H9 (cell line): ENCODE results near the gene ZNF383. TPM values are rescaled to one million over a fixed set of nuclear protein-coding genes. Genes with fewer than 3 reads are reported as not detected.
"Not testable (repeated sequence)": the region's sequence is repeated elsewhere in the genome, so short reads cannot be mapped to it uniquely, and the experiment has no call there.

Experiments used
- DNase-seq: peaks from one replicate; pipeline ENCODE4 v3.0.0-alpha.2; 2017
- H2AFZ ChIP-seq: one replicate; pipeline ENCODE4 v1.6.1; 2013; ENCODE audit warnings: mild to moderate bottlenecking, low read length, control low read depth, moderate library complexity
- H2AK5ac ChIP-seq: 2 replicates; pipeline ENCODE4 v1.6.1; 2013; ENCODE audit warnings: low read length, control low read depth, mixed read lengths; ENCODE audit not compliant: insufficient read length
- H2BK120ac ChIP-seq: one replicate; pipeline ENCODE4 v1.6.1; 2013; ENCODE audit warnings: low read depth, mild to moderate bottlenecking, low read length, control low read depth, inconsistent platforms; ENCODE audit not compliant: poor library complexity, severe bottlenecking
- H2BK12ac ChIP-seq: 2 replicates; pipeline ENCODE4 v1.6.1; 2013; ENCODE audit warnings: low read length, control low read depth, mixed read lengths, low read depth; ENCODE audit not compliant: insufficient read length
- H2BK15ac ChIP-seq: 2 replicates; pipeline ENCODE4 v1.6.1; 2013; ENCODE audit warnings: low read depth, low read length, control low read depth
- H2BK20ac ChIP-seq: one replicate; pipeline ENCODE4 v1.6.1; 2013; ENCODE audit warnings: low read depth, mild to moderate bottlenecking, low read length, control low read depth, inconsistent platforms; ENCODE audit not compliant: poor library complexity, severe bottlenecking
- H2BK5ac ChIP-seq: 2 replicates; pipeline ENCODE4 v1.6.1; 2013; ENCODE audit warnings: low read length, control low read depth, mixed read lengths; ENCODE audit not compliant: insufficient read length
- H3K14ac ChIP-seq: 2 replicates; pipeline ENCODE4 v1.6.1; 2013; ENCODE audit warnings: low read length, control low read depth; ENCODE audit not compliant: insufficient read depth
- H3K18ac ChIP-seq: 2 replicates; pipeline ENCODE4 v1.6.1; 2013; ENCODE audit warnings: low read depth, mild to moderate bottlenecking, mixed read lengths, low read length, control low read depth; ENCODE audit not compliant: insufficient read length
- H3K23ac ChIP-seq: 2 replicates; pipeline ENCODE4 v1.6.1; 2013; ENCODE audit warnings: low read length, control low read depth, mixed read lengths, low read depth; ENCODE audit not compliant: insufficient read length
- H3K23me2 ChIP-seq: 2 replicates; pipeline ENCODE4 v1.6.1; 2013; ENCODE audit warnings: low read depth, mild to moderate bottlenecking, mixed read lengths, low read length, control low read depth; ENCODE audit not compliant: insufficient read length, poor library complexity, severe bottlenecking
- H3K27ac ChIP-seq: 2 replicates; pipeline ENCODE4 v1.5.1; 2013; ENCODE audit warnings: low read length, control low read depth, mixed read lengths, low read depth; ENCODE audit not compliant: insufficient read length
- H3K27me3 ChIP-seq: 2 replicates; pipeline ENCODE4 v1.6.1; 2013; ENCODE audit warnings: low read length, control low read depth, inconsistent platforms; ENCODE audit not compliant: insufficient read depth
- H3K4ac ChIP-seq: 2 replicates; pipeline ENCODE4 v1.6.1; 2013; ENCODE audit warnings: low read depth, mild to moderate bottlenecking, control low read depth, inconsistent platforms, low read length, moderate library complexity
- H3K4me1 ChIP-seq: 2 replicates; pipeline ENCODE4 v1.6.1; 2013; ENCODE audit warnings: low read length, control low read depth, inconsistent platforms; ENCODE audit not compliant: insufficient read depth
- H3K4me2 ChIP-seq: 2 replicates; pipeline ENCODE4 v1.6.1; 2013; ENCODE audit warnings: low read length, control low read depth, mixed read lengths; ENCODE audit not compliant: insufficient read length, insufficient read depth
- H3K56ac ChIP-seq: 2 replicates; pipeline ENCODE4 v1.6.1; 2013; ENCODE audit warnings: low read depth, mild to moderate bottlenecking, mixed read lengths, low read length, control low read depth; ENCODE audit not compliant: insufficient read length
- H3K79me1 ChIP-seq: 2 replicates; pipeline ENCODE4 v1.6.1; 2013; ENCODE audit warnings: low read depth, mild to moderate bottlenecking, moderate library complexity, low read length, control low read depth, inconsistent platforms; ENCODE audit not compliant: insufficient read depth, poor library complexity, severe bottlenecking
- H3K79me2 ChIP-seq: 2 replicates; pipeline ENCODE4 v1.6.1; 2013; ENCODE audit warnings: low read length, control low read depth, inconsistent platforms; ENCODE audit not compliant: insufficient read depth
- H3K9ac ChIP-seq: 2 replicates; pipeline ENCODE4 v1.6.1; 2013; ENCODE audit warnings: low read length, control low read depth, mixed read lengths; ENCODE audit not compliant: insufficient read length; ENCODE audit errors: extremely low read depth
- H3K9me3 ChIP-seq: one replicate; pipeline ENCODE4 v1.6.1; 2013; ENCODE audit warnings: low read depth, low read length, inconsistent platforms; ENCODE audit not compliant: control insufficient read depth
- H3T11ph ChIP-seq: one replicate; pipeline ENCODE4 v1.6.1; 2013; ENCODE audit warnings: mild to moderate bottlenecking, low read length, control low read depth, inconsistent platforms
- H4K20me1 ChIP-seq: one replicate; pipeline ENCODE4 v1.6.1; 2013; ENCODE audit not compliant: control insufficient read depth, insufficient read length, insufficient read depth
- H4K5ac ChIP-seq: 2 replicates; pipeline ENCODE4 v1.6.1; 2013; ENCODE audit warnings: low read depth, mild to moderate bottlenecking, mixed read lengths, low read length, control low read depth; ENCODE audit not compliant: insufficient read length
- H4K8ac ChIP-seq: replicated peaks from 2 replicates; pipeline ENCODE4 v1.6.1; 2013; ENCODE audit warnings: low read length, control low read depth, mixed read lengths, low read depth; ENCODE audit not compliant: insufficient read length
- H4K91ac ChIP-seq: 2 replicates; pipeline ENCODE4 v1.6.1; 2013; ENCODE audit warnings: low read depth, mild to moderate bottlenecking, moderate library complexity, mixed read lengths, low read length, control low read depth; ENCODE audit not compliant: insufficient read length
- H3K27ac Mint-ChIP-seq, 3 experiments: 2 replicates in 2 of 3; 3 replicates in 1 of 3; pipeline ENCODE4 v1.8.0; 2020 to 2021; ENCODE audit warnings: mixed read lengths in 3 of 3, mild to moderate bottlenecking in 1 of 3, moderate library complexity in 1 of 3
- H3K27me3 Mint-ChIP-seq: 2 replicates; pipeline ENCODE4 v1.8.0; 2021; ENCODE audit warnings: low read depth, mild to moderate bottlenecking, moderate library complexity, mixed read lengths
- H3K36me3 Mint-ChIP-seq, 3 experiments: 2 replicates in 2 of 3; 3 replicates in 1 of 3; pipeline ENCODE4 v1.8.0; 2020 to 2021; ENCODE audit warnings: low read depth in 3 of 3, mixed read lengths in 3 of 3; ENCODE audit not compliant: insufficient read depth in 1 of 3
- H3K4me1 Mint-ChIP-seq, 2 experiments: 2 replicates each; pipeline ENCODE4 v1.8.0; 2020; ENCODE audit warnings: mixed read lengths in 2 of 2
- H3K4me3 Mint-ChIP-seq, 2 experiments: 2 replicates in 1 of 2; 3 replicates in 1 of 2; pipeline ENCODE4 v1.8.0; 2020 to 2021; ENCODE audit warnings: mild to moderate bottlenecking in 2 of 2, mixed read lengths in 2 of 2, moderate library complexity in 1 of 2
- H3K9me3 Mint-ChIP-seq, 2 experiments: 2 replicates in 1 of 2; 3 replicates in 1 of 2; pipeline ENCODE4 v1.8.0; 2020; ENCODE audit warnings: mild to moderate bottlenecking in 2 of 2, mixed read lengths in 2 of 2, moderate library complexity in 1 of 2
- WGBS: extraction: QIAGEN DNeasy Blood & Tissue Kit; methylation state at CpG from one replicate; pipeline ENCODE4 v1.1.7; 2013; ENCODE audit warnings: missing lambda C conversion rate, low lambda C conversion rate, mixed read lengths; ENCODE audit not compliant: insufficient read length; ENCODE audit errors: extremely low coverage; 5-methylcytosine and 5-hydroxymethylcytosine counted together
- total RNA-seq: library from RNA; stranded (reverse); gene quantifications from 2 replicates; pipeline ENCODE4 v1.2.1, GENCODE V29; 2021

ZNF383 gene
- total RNA-seq, 1 experiment from 2014 or later: 5.7 TPM

DNA sequence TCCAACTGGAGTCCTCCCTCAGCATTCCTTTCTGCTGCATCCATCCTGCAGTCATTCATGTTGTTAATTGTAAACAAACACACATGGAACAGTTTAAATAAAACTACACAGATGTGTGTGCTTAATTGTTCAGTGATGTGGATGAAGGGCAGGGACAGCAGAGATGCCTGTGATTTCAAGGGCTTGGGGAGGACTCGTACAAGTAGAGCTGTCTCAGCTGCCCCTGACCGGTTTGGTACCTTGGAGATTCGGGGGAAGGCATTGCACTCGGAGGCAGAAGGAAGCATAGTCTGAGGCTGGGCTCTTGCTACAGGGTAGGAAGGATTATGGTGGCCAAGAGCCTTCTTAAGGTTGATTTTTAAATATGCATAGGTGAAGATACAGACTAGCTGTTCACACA, 49.7 kb downstream of the ZNF383 start:
- not testable (repeated sequence) for DNase-seq, H3K4me3 Mint-ChIP-seq, H3K18ac ChIP-seq, H3K36me3 Mint-ChIP-seq, H3K4me2 ChIP-seq, H2BK120ac ChIP-seq, H3K27ac Mint-ChIP-seq, H3K79me1 ChIP-seq, H3K27me3 Mint-ChIP-seq, H3K23me2 ChIP-seq, H3K4me1 ChIP-seq, H2BK12ac ChIP-seq, H3K23ac ChIP-seq, H3K4me1 Mint-ChIP-seq, H4K20me1 ChIP-seq, H3K14ac ChIP-seq, H2BK20ac ChIP-seq, H3K9ac ChIP-seq, H3K27me3 ChIP-seq, H3K4ac ChIP-seq, H2BK15ac ChIP-seq, H3T11ph ChIP-seq, H2BK5ac ChIP-seq, H2AK5ac ChIP-seq, H4K5ac ChIP-seq, H4K8ac ChIP-seq, H4K91ac ChIP-seq, H3K27ac ChIP-seq, H3K56ac ChIP-seq, H3K79me2 ChIP-seq, H2AFZ ChIP-seq, H3K9me3 ChIP-seq
- peaks cover 13 to 20% of the 10 kb centered on the region in 2 experiments for H3K9me3 Mint-ChIP-seq
- no CpG with 5 or more reads among the region's 4 CpGs for WGBS

DNA sequence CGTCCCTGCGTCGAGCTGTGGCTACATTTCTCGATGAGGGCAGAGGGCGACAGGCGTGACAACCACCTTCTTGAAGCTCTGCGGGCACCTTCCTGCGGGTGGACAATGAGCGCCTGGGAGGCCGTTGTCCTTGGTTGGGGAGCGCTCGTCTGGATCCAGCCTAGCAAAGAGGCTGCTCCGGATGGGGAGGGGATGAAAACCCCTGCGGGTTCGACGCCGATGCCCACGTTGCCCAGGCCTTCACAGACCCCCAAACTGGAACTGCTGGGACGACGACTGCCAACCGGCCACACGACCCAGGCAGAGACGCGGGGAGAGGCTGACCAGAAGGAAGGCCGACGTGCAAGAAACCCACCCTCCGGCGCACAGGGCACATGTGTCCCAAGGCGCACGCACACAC, 62.6 kb downstream of the ZNF383 start:
- H2AK5ac ChIP-seq, H3K27ac ChIP-seq, H3K18ac ChIP-seq, H2BK20ac ChIP-seq, H4K91ac ChIP-seq, H3K4ac ChIP-seq, H3K4me3 Mint-ChIP-seq, H3K4me1 Mint-ChIP-seq, H3K9me3 Mint-ChIP-seq, H3K27me3 Mint-ChIP-seq, H3K79me2 ChIP-seq, H4K8ac ChIP-seq, H4K20me1 ChIP-seq, H3K27me3 ChIP-seq, H3K27ac Mint-ChIP-seq, H3K23me2 ChIP-seq, H2BK15ac ChIP-seq, H3K4me1 ChIP-seq, H3T11ph ChIP-seq, H3K23ac ChIP-seq, H3K9me3 ChIP-seq, H4K5ac ChIP-seq, H3K36me3 Mint-ChIP-seq, H3K79me1 ChIP-seq, H3K4me2 ChIP-seq, DNase-seq, H3K9ac ChIP-seq, H2AFZ ChIP-seq, H2BK120ac ChIP-seq, H2BK5ac ChIP-seq, H3K14ac ChIP-seq, H3K56ac ChIP-seq, H2BK12ac ChIP-seq: not testable (repeated sequence)
- WGBS: no CpG with 5 or more reads among the region's 30 CpGs
